ENCODE measurements around the gene GPR63. TPM values are rescaled to one million over a fixed set of nuclear protein-coding genes. Genes with fewer than 3 reads are reported as not detected.

The GPR63 gene
- total and polyA plus RNA-seq, 8 donors: 0.71 to 3.8 (median 3.0) TPM

GRCh38 chr6:96861588-96861987 is 24.3 kb upstream of the GPR63 start:
- Histone ChIP-seq H3K27me3 (no peaks in the 10 kb centered on the region), H3K36me3 (no peaks in the 10 kb centered on the region), H3K4me3 (no peak overlapping the region), H3K4me1 (no peaks in the 10 kb centered on the region), H3K27ac (no peak overlapping the region), H3K9me3 (no peaks in the 10 kb centered on the region)
- TF ChIP-seq CTCF (IDR thresholded peaks at IDR 0.05): no peak
- ATAC-seq (no peak), DNase-seq (no peak)
- intact Hi-C loops (cut with DNase I): no loop called here

GRCh38 chr6:96856856-96857255 is 19.6 kb upstream of the GPR63 start:
- H3K27ac ChIP-seq: no peak overlapping the region
- H3K36me3 ChIP-seq: no peaks in the 10 kb centered on the region
- no peaks in the 10 kb centered on the region for H3K4me1 ChIP-seq
- no peak for TF ChIP-seq CTCF (IDR thresholded peaks at IDR 0.05)
- no peak overlapping the region for H3K4me3 ChIP-seq
- DNase-seq (no peak), ATAC-seq (no peak)
- H3K27me3 ChIP-seq: no peaks in the 10 kb centered on the region
- H3K9me3 ChIP-seq: no peaks in the 10 kb centered on the region
- intact Hi-C loops (cut with DNase I): no loop called here

GRCh38 chr6:96853083-96853482 is 15.8 kb upstream of the GPR63 start:
- intact Hi-C loops (cut with DNase I): no loop called here
- no peaks in the 10 kb centered on the region for H3K36me3 ChIP-seq
- no peaks in the 10 kb centered on the region for H3K9me3 ChIP-seq
- H3K27me3 ChIP-seq: no peaks in the 10 kb centered on the region
- H3K4me1 ChIP-seq: no peaks in the 10 kb centered on the region
- TF ChIP-seq CTCF (IDR thresholded peaks at IDR 0.05): no peak
- no peak overlapping the region for H3K4me3 ChIP-seq
- ATAC-seq: no peak
- no peak for DNase-seq
- H3K27ac ChIP-seq: no peak overlapping the region

GRCh38 chr6:96852605-96853004 is 15.3 kb upstream of the GPR63 start:
- no peak overlapping the region for H3K4me3 ChIP-seq
- intact Hi-C loops (cut with DNase I): no loop called here
- no peak overlapping the region for H3K27ac ChIP-seq
- H3K4me1 ChIP-seq: no peaks in the 10 kb centered on the region
- peaks cover 0 to 2% of the 10 kb centered on the region in 2 donors for H3K9me3 ChIP-seq
- ATAC-seq: no peak
- no peaks in the 10 kb centered on the region for H3K27me3 ChIP-seq
- TF ChIP-seq CTCF (IDR thresholded peaks at IDR 0.05): no peak
- no peaks in the 10 kb centered on the region for H3K36me3 ChIP-seq
- no peak for DNase-seq

GRCh38 chr6:96851858-96852257 is 14.6 kb upstream of the GPR63 start:
- DNase-seq: no peak
- no peaks in the 10 kb centered on the region for H3K4me1 ChIP-seq
- intact Hi-C loops (cut with DNase I): no loop called here

More at GRCh38 chr6:96851858-96852257, 14.6 kb upstream of the GPR63 start:
- H3K27me3 ChIP-seq: no peaks in the 10 kb centered on the region
- TF ChIP-seq CTCF (IDR thresholded peaks at IDR 0.05): no peak
- H3K9me3 ChIP-seq: peaks cover 0 to 2% of the 10 kb centered on the region in 2 donors
- no peak overlapping the region for H3K4me3 ChIP-seq
- H3K27ac ChIP-seq: no peak overlapping the region
- no peaks in the 10 kb centered on the region for H3K36me3 ChIP-seq
- no peak for ATAC-seq

Measured in left lung (tissue), 10 donors.